Uterus (tissue), 4 donors: Measurements from ENCODE around the gene FLYWCH2. TPM values are rescaled to one million over a fixed set of nuclear protein-coding genes. Genes with fewer than 3 reads are reported as not detected.

Experiments
- DNase-seq, 2 donors: peaks; one replicate each; pipeline ENCODE4 v3.0.0-alpha.2; 2019 to 2020
- H3K27ac ChIP-seq, 2 donors: fragments of 200-600 bp; sonication (generic); 1 replicate in 1 of 2; 2 replicates in 1 of 2; pipeline ENCODE4 v1.5.1; 2016 to 2018
- H3K27me3 ChIP-seq, 2 donors: fragments of 200-600 bp; sonication (generic); one replicate each; pipeline ENCODE4 v1.5.1; 2018 to 2019; ENCODE audit warnings: control low read depth in 1 of 2
- H3K36me3 ChIP-seq, 2 donors: fragments of 200-600 bp; sonication (generic); one replicate each; pipeline ENCODE4 v1.5.1; 2019; ENCODE audit warnings: control low read depth in 1 of 2
- H3K4me1 ChIP-seq, 2 donors: fragments of 200-600 bp; sonication (generic); one replicate each; pipeline ENCODE4 v1.5.1; 2018 to 2019; ENCODE audit warnings: control low read depth in 1 of 2
- H3K4me3 ChIP-seq, 2 donors: fragments of 200-600 bp; sonication (generic); 1 replicate in 1 of 2; 2 replicates in 1 of 2; pipeline ENCODE4 v1.5.1; 2018 to 2019; ENCODE audit warnings: mild to moderate bottlenecking in 1 of 2
- H3K9me3 ChIP-seq, 2 donors: fragments of 200-600 bp; sonication (generic); one replicate each; pipeline ENCODE4 v1.5.1; 2019; ENCODE audit warnings: control low read depth in 1 of 2
- CTCF ChIP-seq, 4 experiments: fragments of 200-600 bp in 2 of 4; fragments of 450-650 bp in 2 of 4; sonication (generic) in 2 of 4; IDR thresholded peaks; one replicate each; pipeline ENCODE4 v1.5.1; 2016 to 2019; ENCODE audit warnings: antibody characterized with exemption in 4 of 4, mild to moderate bottlenecking in 2 of 4, moderate library complexity in 1 of 4
- POLR2A ChIP-seq, 2 donors: fragments of 450-650 bp; IDR thresholded peaks; one replicate each; pipeline ENCODE4 v1.6.1; 2016; ENCODE audit warnings: antibody characterized with exemption in 2 of 2, mild to moderate bottlenecking in 1 of 2, moderate library complexity in 1 of 2
- intact Hi-C: fragments of 100-400 bp; cut with DNase I; formaldehyde crosslinking; loops from one replicate; pipeline ENCODE4 v1.15.1; 2023; ENCODE audit warnings: low total_unique reads
- total RNA-seq, 4 donors: library from RNA; depleted of rRNA in 3 of 4; stranded (reverse); fragments of >200 nt in 3 of 4; gene quantifications; one replicate each; pipeline versions ENCODE4 v1.1.0 to v1.2.4, GENCODE V29; 2014 to 2023
- donor health status: DM: yes; HTN: yes; CAD: no.

Gene FLYWCH2
- total RNA-seq, 4 donors from 2014 or later = 27.9 to 223 (median 40.9) TPM

GRCh38 chr16:2846511-2847310, 36.3 kb upstream of the FLYWCH2 start:
- TF ChIP-seq CTCF (IDR thresholded peaks at IDR 0.05) (no peak), POLR2A (IDR thresholded peaks at IDR 0.05) (no peak)
- Histone ChIP-seq H3K4me3 (no peak overlapping the region), H3K36me3 (no peaks in the 10 kb centered on the region), H3K27ac (no peak overlapping the region), H3K9me3 (no peaks in the 10 kb centered on the region), H3K4me1 (peaks cover 0 to 4% of the 10 kb centered on the region in 2 donors), H3K27me3 (no peaks in the 10 kb centered on the region)
- intact Hi-C loops = no loop called here
- no peak for DNase-seq

GRCh38 chr16:2848933-2849725, 33.9 kb upstream of the FLYWCH2 start:
- no peaks in the 10 kb centered on the region for H3K4me1 ChIP-seq
- intact Hi-C loops = no loop called here
- no peak overlapping the region for H3K27ac ChIP-seq
- no peaks in the 10 kb centered on the region for H3K36me3 ChIP-seq
- no peak for TF ChIP-seq POLR2A (IDR thresholded peaks at IDR 0.05)
- no peak for TF ChIP-seq CTCF (IDR thresholded peaks at IDR 0.05)
- H3K4me3 ChIP-seq = no peak overlapping the region
- DNase-seq = no peak
- no peaks in the 10 kb centered on the region for H3K9me3 ChIP-seq
- no peaks in the 10 kb centered on the region for H3K27me3 ChIP-seq

- Histone ChIP-seq H3K27me3 (peaks cover 0 to under 1% of the 10 kb centered on the region in 2 donors), H3K4me1 (no peaks in the 10 kb centered on the region), H3K27ac (no peak overlapping the region), H3K4me3 (no peak overlapping the region), H3K36me3 (no peaks in the 10 kb centered on the region), H3K9me3 (no peaks in the 10 kb centered on the region)
- DNase-seq = no peak
- TF ChIP-seq CTCF (IDR thresholded peaks at IDR 0.05) (no peak), POLR2A (IDR thresholded peaks at IDR 0.05) (no peak)
- intact Hi-C loops = no loop called here
These were observed 30.8 kb upstream of the FLYWCH2 start for GRCh38 chr16:2852003-2852730.

- TF ChIP-seq CTCF (IDR thresholded peaks at IDR 0.05) = no peak
- TF ChIP-seq POLR2A (IDR thresholded peaks at IDR 0.05) = no peak
- Histone ChIP-seq H3K27ac (no peak overlapping the region), H3K27me3 (peaks cover 0 to 8% of the 10 kb centered on the region in 2 donors), H3K4me1 (no peaks in the 10 kb centered on the region), H3K9me3 (no peaks in the 10 kb centered on the region), H3K36me3 (no peaks in the 10 kb centered on the region), H3K4me3 (no peak overlapping the region)
- no peak for DNase-seq
- intact Hi-C loops = no loop called here
These were observed 30.1 kb upstream of the FLYWCH2 start for GRCh38 chr16:2852731-2853507.
